ENCODE measurements around the gene DOK1. TPM values are rescaled to one million over a fixed set of nuclear protein-coding genes. Genes with fewer than 3 reads are reported as not detected.

Gene DOK1
- total RNA-seq, 1 donor from 2014 or later = 35.7 TPM

DNA sequence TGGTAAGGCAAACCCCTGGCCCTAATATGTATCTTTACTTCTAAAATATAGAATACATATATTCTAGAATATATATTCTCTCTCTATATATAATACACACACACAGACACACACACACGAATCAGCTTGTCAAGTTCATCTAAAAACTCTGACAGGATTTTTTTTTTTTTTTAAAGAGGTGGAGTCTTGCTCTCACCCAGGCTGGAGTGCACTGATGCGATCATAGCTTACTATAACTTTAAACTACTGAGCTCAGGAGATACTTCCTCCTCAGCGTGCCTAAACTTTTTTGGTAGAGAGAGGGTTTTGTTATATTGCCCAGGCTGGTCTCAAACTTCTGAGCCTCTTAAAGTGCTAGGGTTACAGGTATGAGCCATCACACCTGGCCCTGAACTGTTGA lies 45.2 kb downstream of the DOK1 start:
- no peak for TF ChIP-seq CTCF (conservative IDR thresholded peaks at IDR 0.05; ENCODE audit: low read depth, low read length)
- DNase-seq (ENCODE audit: low read depth) = no peak
- H3K4me3 ChIP-seq (ENCODE audit: low read depth, low read length) = no peak overlapping the region

GRCh38 chr2:74602586-74603281 lies 48.2 kb downstream of the DOK1 start:
- H3K4me3 ChIP-seq (ENCODE audit: low read depth, low read length) = no peak overlapping the region
- no peak for DNase-seq (ENCODE audit: low read depth)
- no peak for TF ChIP-seq CTCF (conservative IDR thresholded peaks at IDR 0.05; ENCODE audit: low read depth, low read length)

DNA sequence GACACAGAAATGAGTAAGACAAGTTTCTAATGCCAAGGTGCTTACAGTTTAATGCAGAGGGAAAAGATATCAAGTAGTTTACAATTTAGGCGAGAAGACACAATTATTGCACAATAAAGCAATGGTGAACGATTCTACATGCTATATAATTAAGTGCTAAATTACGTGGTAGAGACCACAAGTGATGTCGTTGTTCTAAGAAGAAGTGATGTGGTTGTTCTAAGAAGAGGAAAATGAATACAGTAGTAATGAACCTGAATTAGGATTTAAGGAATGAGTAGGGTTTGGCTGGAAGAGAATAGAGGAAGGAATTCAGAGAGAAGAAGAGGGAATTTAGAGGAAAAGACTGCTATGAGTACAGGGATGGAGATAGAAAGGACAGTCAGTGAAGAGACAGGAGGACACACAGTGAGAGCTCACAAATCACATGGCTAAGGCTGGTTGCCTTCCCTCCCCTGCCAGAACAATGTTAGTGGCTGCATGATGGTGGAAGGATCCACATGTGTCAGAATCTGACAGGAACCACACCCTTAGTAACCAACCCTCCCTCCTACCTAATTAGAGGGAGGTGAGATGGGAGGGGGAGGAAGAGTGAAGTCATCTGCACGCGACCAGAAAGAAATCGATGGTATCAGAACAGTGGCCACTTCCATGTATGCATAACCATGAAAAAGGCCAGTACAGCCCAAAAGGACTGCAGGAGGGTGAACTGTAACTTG lies 48.9 kb downstream of the DOK1 start:
- DNase-seq (ENCODE audit: low read depth) = no peak
- no peak for TF ChIP-seq CTCF (conservative IDR thresholded peaks at IDR 0.05; ENCODE audit: low read depth, low read length)

GRCh38 chr2:74606927-74607326 lies 52.4 kb downstream of the DOK1 start:
- TF ChIP-seq CTCF (conservative IDR thresholded peaks at IDR 0.05; ENCODE audit: low read depth, low read length) = no peak
- DNase-seq (ENCODE audit: low read depth) = no peak
- no peak overlapping the region for H3K4me3 ChIP-seq (ENCODE audit: low read depth, low read length)

More for the DNA sequence above, 48.9 kb downstream of the DOK1 start:
- no peak overlapping the region for H3K4me3 ChIP-seq (ENCODE audit: low read depth, low read length)

Other genes starting within 250 kb of the DOK1 start
- under 0.01 and 0.14 TPM in 2 replicates for gene SLC4A5, start 211.3 kb upstream of the DOK1 start, total RNA-seq
- 93.1 and 96.3 TPM in 2 replicates for gene DCTN1, start 174.4 kb upstream of the DOK1 start, total RNA-seq
- 2.7 and 4.1 TPM in 2 replicates for gene C2orf81, start 133.1 kb upstream of the DOK1 start, total RNA-seq
- gene WDR54, start 133.0 kb upstream of the DOK1 start, total RNA-seq = 45.1 and 61.7 TPM in 2 replicates
- gene RTKN, start 112.8 kb upstream of the DOK1 start, total RNA-seq = 77.3 and 85.3 TPM in 2 replicates
- 5.3 and 7.0 TPM in 2 replicates for gene INO80B, start 99.6 kb upstream of the DOK1 start, total RNA-seq
- 36.2 and 84.3 TPM in 2 replicates for gene WBP1, start 96.3 kb upstream of the DOK1 start, total RNA-seq
- gene MOGS, start 89.3 kb upstream of the DOK1 start, total RNA-seq = 63.1 and 83.1 TPM in 2 replicates
- gene MRPL53, start 82.0 kb upstream of the DOK1 start, total RNA-seq = 34.2 and 61.1 TPM in 2 replicates
- 3.9 and 5.8 TPM in 2 replicates for gene CCDC142, start 71.7 kb upstream of the DOK1 start, total RNA-seq
- gene TTC31, start 71.6 kb upstream of the DOK1 start, total RNA-seq = 13.5 and 20.9 TPM in 2 replicates
- gene LBX2, start 55.1 kb upstream of the DOK1 start, total RNA-seq = 1.3 and 1.7 TPM in 2 replicates
- gene PCGF1, start 47.0 kb upstream of the DOK1 start, total RNA-seq = 16.3 and 21.6 TPM in 2 replicates
- gene TLX2, start 40.3 kb upstream of the DOK1 start, total RNA-seq = not detected in 2 replicates
- gene DQX1, start 28.5 kb upstream of the DOK1 start, total RNA-seq = not detected in 2 replicates
- 86.4 and 136 TPM in 2 replicates for gene AUP1, start 25.0 kb upstream of the DOK1 start, total RNA-seq
- gene HTRA2, start 24.8 kb upstream of the DOK1 start, total RNA-seq = 25.1 and 42.0 TPM in 2 replicates
- 5.9 and 6.6 TPM in 2 replicates for gene LOXL3, start 778 bp upstream of the DOK1 start, total RNA-seq
- 1.7 and 2.5 TPM in 2 replicates for gene M1AP, start 93.6 kb downstream of the DOK1 start, total RNA-seq
- 10.3 and 13.8 TPM in 2 replicates for gene SEMA4F, start 99.5 kb downstream of the DOK1 start, total RNA-seq